GM18861 (cell line): Measurements from ENCODE around the gene LAPTM4A.
A peak's percentile ranks its signal among the peaks of the same experiment; 100 is the strongest.
"Not testable (repeated sequence)": the region's sequence is repeated elsewhere in the genome, so short reads cannot be mapped to it uniquely, and the experiment has no call there.

Experiments used
- ATAC-seq: cut with Tn5 transposase; IDR thresholded peaks from one replicate; pipeline ENCODE4 v1.9.1; 2021; ENCODE audit not compliant: unreplicated experiment

Gene LAPTM4A

GRCh38 chr2:20051532-20052228 lies at the start of gene LAPTM4A:
Gene LAPTM4A (minus strand): TSS chr2:20051628. CDS start chr2:20051520, 108 bp downstream.
- peak; percentile 94 for ATAC-seq

GRCh38 chr2:20100711-20101110 lies 49.3 kb upstream of the LAPTM4A start:
- ATAC-seq, result no peak

GRCh38 chr2:20099780-20100179 lies 48.4 kb upstream of the LAPTM4A start:
- ATAC-seq, result no peak

GRCh38 chr2:20097889-20098714 lies 46.7 kb upstream of the LAPTM4A start:
- ATAC-seq, result peak; percentile 88

GRCh38 chr2:20095469-20095868 lies 44.0 kb upstream of the LAPTM4A start:
- no peak for ATAC-seq

- ATAC-seq, result no peak
These were observed 43.5 kb upstream of the LAPTM4A start for GRCh38 chr2:20094955-20095354.

GRCh38 chr2:20094142-20094755 lies 42.8 kb upstream of the LAPTM4A start:
- no peak for ATAC-seq

GRCh38 chr2:20093263-20094141 lies 42.1 kb upstream of the LAPTM4A start:
- no peak for ATAC-seq

- ATAC-seq, result no peak
These were observed 41.4 kb upstream of the LAPTM4A start for GRCh38 chr2:20092901-20093235.

GRCh38 chr2:20092226-20092900 lies 40.9 kb upstream of the LAPTM4A start:
- no peak for ATAC-seq

GRCh38 chr2:20091305-20091991 lies 40.0 kb upstream of the LAPTM4A start:
- no peak for ATAC-seq

GRCh38 chr2:20089715-20090464 lies 38.5 kb upstream of the LAPTM4A start:
- ATAC-seq, result no peak

- not testable (repeated sequence) for ATAC-seq
These were observed 34.5 kb upstream of the LAPTM4A start for GRCh38 chr2:20085909-20086308.

GRCh38 chr2:20082812-20083211 lies 31.4 kb upstream of the LAPTM4A start:
- not testable (repeated sequence) for ATAC-seq

- no peak for ATAC-seq
These were observed 30.4 kb upstream of the LAPTM4A start for GRCh38 chr2:20081841-20082240.

- ATAC-seq, result no peak
These were observed 29.5 kb upstream of the LAPTM4A start for GRCh38 chr2:20080839-20081415.

- ATAC-seq, result no peak
These were observed 29.0 kb upstream of the LAPTM4A start for GRCh38 chr2:20080428-20080827.

- ATAC-seq, result no peak
These were observed 28.2 kb upstream of the LAPTM4A start for GRCh38 chr2:20079546-20080115.
